Effector memory CD8-positive, alpha-beta T cell (primary cell): Measurements from ENCODE around the gene LRG1.

Experiments used
- ATAC-seq: fragments of 150-1000 bp; cut with Tn5 transposase; replicated peaks from 2 replicates; pipeline ENCODE4 v1.10.0; 2021; ENCODE audit warnings: mild to moderate bottlenecking, moderate library complexity
- DNase-seq, 3 experiments: peaks; one replicate each; pipeline ENCODE4 v3.0.0; 2021
- H3K27ac Mint-ChIP-seq, 2 donors: one replicate each; pipeline ENCODE4 v1.8.0; 2022; ENCODE audit warnings: mild to moderate bottlenecking in 2 of 2, mixed read lengths in 2 of 2, moderate library complexity in 2 of 2
- H3K27me3 Mint-ChIP-seq, 2 donors: one replicate each; pipeline ENCODE4 v1.8.0; 2022; ENCODE audit warnings: mixed read lengths in 2 of 2
- H3K36me3 Mint-ChIP-seq: one replicate; pipeline ENCODE4 v1.8.0; 2022; ENCODE audit warnings: mild to moderate bottlenecking, moderate library complexity, mixed read lengths; ENCODE audit not compliant: insufficient read depth
- H3K4me1 Mint-ChIP-seq, 2 donors: one replicate each; pipeline ENCODE4 v1.8.0; 2022; ENCODE audit warnings: low read depth in 2 of 2, mixed read lengths in 2 of 2
- H3K4me3 Mint-ChIP-seq, 2 donors: one replicate each; pipeline ENCODE4 v1.8.0; 2022; ENCODE audit warnings: mild to moderate bottlenecking in 2 of 2, mixed read lengths in 2 of 2, moderate library complexity in 2 of 2
- H3K9me3 Mint-ChIP-seq, 2 donors: one replicate each; pipeline ENCODE4 v1.8.0; 2022; ENCODE audit warnings: mixed read lengths in 2 of 2

LRG1 gene

GRCh38 chr19:4521888-4522242 is 18.0 kb downstream of the LRG1 start:
- peak overlapping the region in 1 of 2 donors; percentile 28 for H3K27ac Mint-ChIP-seq
- H3K4me1 Mint-ChIP-seq: no peaks in the 10 kb centered on the region
- DNase-seq (no peak), ATAC-seq (no peak)
- H3K9me3 Mint-ChIP-seq: no peaks in the 10 kb centered on the region
- no peaks in the 10 kb centered on the region for H3K36me3 Mint-ChIP-seq
- peaks cover 21 to 34% of the 10 kb centered on the region in 2 donors for H3K27me3 Mint-ChIP-seq
- no peak overlapping the region for H3K4me3 Mint-ChIP-seq

GRCh38 chr19:4521170-4521887 is 18.5 kb downstream of the LRG1 start:
- H3K27me3 Mint-ChIP-seq: peaks cover 21 to 34% of the 10 kb centered on the region in 2 donors
- H3K36me3 Mint-ChIP-seq: no peaks in the 10 kb centered on the region
- no peaks in the 10 kb centered on the region for H3K9me3 Mint-ChIP-seq
- ATAC-seq: no peak
- no peaks in the 10 kb centered on the region for H3K4me1 Mint-ChIP-seq
- no peak overlapping the region for H3K4me3 Mint-ChIP-seq
- DNase-seq: no peak
- peak overlapping the region in 1 of 2 donors; percentile 28 for H3K27ac Mint-ChIP-seq

GRCh38 chr19:4519521-4520277 is 20.1 kb downstream of the LRG1 start:
- DNase-seq: no peak
- ATAC-seq: no peak
- H3K4me3 Mint-ChIP-seq: no peak overlapping the region
- H3K27me3 Mint-ChIP-seq: peaks cover 21 to 34% of the 10 kb centered on the region in 2 donors
- no peaks in the 10 kb centered on the region for H3K9me3 Mint-ChIP-seq
- no peak overlapping the region for H3K27ac Mint-ChIP-seq
- H3K4me1 Mint-ChIP-seq: no peaks in the 10 kb centered on the region
- H3K36me3 Mint-ChIP-seq: no peaks in the 10 kb centered on the region

DNA sequence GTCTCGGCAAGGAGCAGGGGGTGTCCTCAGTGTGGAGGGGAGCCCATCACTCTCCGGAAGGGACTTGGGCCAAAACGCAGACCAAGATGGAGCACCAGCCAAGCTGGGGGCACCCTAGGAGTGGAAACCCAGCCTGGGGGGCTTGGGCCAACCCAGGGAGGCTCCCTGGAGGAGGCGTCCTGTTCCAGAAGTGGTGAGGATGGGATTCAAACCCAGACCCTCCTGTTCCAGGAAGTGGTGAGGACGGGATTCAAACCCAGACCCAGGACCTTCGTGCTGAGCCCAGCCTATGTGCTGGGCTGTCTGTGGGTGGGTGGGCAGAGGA is 20.7 kb downstream of the LRG1 start:
- no peak overlapping the region for H3K27ac Mint-ChIP-seq
- H3K9me3 Mint-ChIP-seq: no peaks in the 10 kb centered on the region
- no peaks in the 10 kb centered on the region for H3K4me1 Mint-ChIP-seq
- peaks cover 21 to 34% of the 10 kb centered on the region in 2 donors for H3K27me3 Mint-ChIP-seq
- no peak overlapping the region for H3K4me3 Mint-ChIP-seq
- no peak for ATAC-seq
- no peak for DNase-seq
- H3K36me3 Mint-ChIP-seq: no peaks in the 10 kb centered on the region

- H3K36me3 Mint-ChIP-seq: no peaks in the 10 kb centered on the region
- DNase-seq (no peak), ATAC-seq (no peak)
- peaks cover 21 to 34% of the 10 kb centered on the region in 2 donors for H3K27me3 Mint-ChIP-seq
- H3K4me1 Mint-ChIP-seq: no peaks in the 10 kb centered on the region
- H3K27ac Mint-ChIP-seq: no peak within 1 kb of the TSS
- H3K9me3 Mint-ChIP-seq: no peaks in the 10 kb centered on the region
- no peak within 1 kb of the TSS for H3K4me3 Mint-ChIP-seq
Observed at GRCh38 chr19:4518345-4519171, 21.3 kb downstream of the LRG1 start, which contains the start of gene PLIN4. Gene PLIN4 (minus strand): TSS chr19:4518486. CDS start chr19:4518272, 214 bp downstream.

- H3K4me1 Mint-ChIP-seq: no peaks in the 10 kb centered on the region
- H3K27me3 Mint-ChIP-seq: peaks cover 21 to 34% of the 10 kb centered on the region in 2 donors
- no peak overlapping the region for H3K27ac Mint-ChIP-seq
- H3K4me3 Mint-ChIP-seq: no peak overlapping the region
- ATAC-seq (no peak), DNase-seq (no peak)
- H3K36me3 Mint-ChIP-seq: no peaks in the 10 kb centered on the region
- no peaks in the 10 kb centered on the region for H3K9me3 Mint-ChIP-seq
Observed at GRCh38 chr19:4517451-4518057, 22.3 kb downstream of the LRG1 start.

DNA sequence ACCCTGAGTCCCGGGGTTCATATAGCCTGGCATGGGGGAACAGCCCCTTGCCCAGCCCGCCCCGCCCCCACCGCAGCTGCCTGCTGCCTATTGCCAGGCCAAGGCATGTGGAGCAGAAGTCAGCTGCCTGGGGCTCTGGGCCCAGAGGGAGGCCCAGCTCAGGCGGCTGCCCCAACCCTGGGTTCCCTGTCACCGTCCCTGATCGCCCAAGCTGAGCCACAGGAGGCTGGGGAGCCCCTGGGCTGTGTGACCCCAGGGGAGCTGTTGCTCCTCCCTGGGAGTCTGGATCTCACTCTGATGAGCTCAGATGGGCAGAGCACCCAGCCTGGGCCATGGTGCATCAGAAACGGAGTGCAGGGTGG is 22.9 kb downstream of the LRG1 start:
- H3K27me3 Mint-ChIP-seq: peaks cover 21 to 34% of the 10 kb centered on the region in 2 donors
- no peak for DNase-seq
- ATAC-seq: no peak
- no peak overlapping the region for H3K27ac Mint-ChIP-seq
- no peak overlapping the region for H3K4me3 Mint-ChIP-seq
- H3K9me3 Mint-ChIP-seq: no peaks in the 10 kb centered on the region
- no peaks in the 10 kb centered on the region for H3K36me3 Mint-ChIP-seq
- no peaks in the 10 kb centered on the region for H3K4me1 Mint-ChIP-seq

GRCh38 chr19:4516199-4516938 is 23.5 kb downstream of the LRG1 start:
- Mint-ChIP-seq H3K36me3 (no peaks in the 10 kb centered on the region), H3K4me3 (no peak overlapping the region), H3K27ac (no peak overlapping the region), H3K4me1 (no peaks in the 10 kb centered on the region), H3K9me3 (no peaks in the 10 kb centered on the region), H3K27me3 (peaks cover 18 to 29% of the 10 kb centered on the region in 2 donors)
- ATAC-seq: no peak
- DNase-seq: no peak

DNA sequence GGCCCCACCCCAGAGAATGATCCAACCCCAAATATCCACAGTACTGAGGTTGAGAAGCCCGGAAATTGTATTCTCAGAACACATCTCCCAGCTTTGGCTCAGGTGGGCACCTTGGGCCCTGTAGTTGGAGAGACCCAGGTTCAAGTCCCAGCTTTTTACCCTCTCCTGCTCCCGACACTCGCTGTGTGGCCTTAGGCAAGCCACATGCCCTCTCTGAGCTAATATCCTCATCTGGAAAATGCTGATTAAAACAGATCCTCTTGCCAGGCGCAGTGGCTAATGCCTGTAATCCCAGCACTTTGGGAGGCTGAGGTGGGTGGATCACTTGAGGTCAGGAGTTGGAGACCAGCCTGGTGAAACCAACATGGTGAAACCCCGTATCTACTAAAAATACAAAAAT is 24.1 kb downstream of the LRG1 start:
- H3K4me1 Mint-ChIP-seq: no peaks in the 10 kb centered on the region
- DNase-seq (no peak), ATAC-seq (no peak)
- no peak overlapping the region for H3K27ac Mint-ChIP-seq
- peaks cover 12 to 23% of the 10 kb centered on the region in 2 donors for H3K27me3 Mint-ChIP-seq
- H3K36me3 Mint-ChIP-seq: no peaks in the 10 kb centered on the region
- H3K4me3 Mint-ChIP-seq: no peak overlapping the region
- no peaks in the 10 kb centered on the region for H3K9me3 Mint-ChIP-seq

DNA sequence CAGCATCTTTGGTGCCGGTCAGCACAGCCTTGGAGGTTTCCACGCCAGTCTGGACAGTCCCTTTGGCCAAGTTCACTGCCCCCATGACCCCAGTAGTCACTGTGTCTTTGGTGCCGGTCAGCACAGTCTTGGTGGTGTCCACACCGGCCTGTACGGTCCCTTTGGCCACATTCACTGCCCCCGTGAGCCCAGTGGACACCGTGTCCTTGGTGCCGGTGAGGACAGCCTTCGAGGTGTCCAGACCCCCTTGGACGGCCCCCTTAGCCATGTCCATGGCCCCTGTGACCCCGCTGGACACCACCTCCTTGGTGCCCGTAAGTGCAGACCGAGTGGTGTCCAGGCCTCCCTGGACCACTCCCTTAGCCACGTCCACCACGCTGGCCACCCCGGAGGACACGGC is 26.6 kb downstream of the LRG1 start:
- Mint-ChIP-seq H3K9me3 (no peaks in the 10 kb centered on the region), H3K36me3 (no peaks in the 10 kb centered on the region), H3K27ac (no peak overlapping the region), H3K4me3 (no peak overlapping the region), H3K27me3 (peaks cover 0 to 5% of the 10 kb centered on the region in 2 donors), H3K4me1 (no peaks in the 10 kb centered on the region)
- no peak for ATAC-seq
- no peak for DNase-seq

DNA sequence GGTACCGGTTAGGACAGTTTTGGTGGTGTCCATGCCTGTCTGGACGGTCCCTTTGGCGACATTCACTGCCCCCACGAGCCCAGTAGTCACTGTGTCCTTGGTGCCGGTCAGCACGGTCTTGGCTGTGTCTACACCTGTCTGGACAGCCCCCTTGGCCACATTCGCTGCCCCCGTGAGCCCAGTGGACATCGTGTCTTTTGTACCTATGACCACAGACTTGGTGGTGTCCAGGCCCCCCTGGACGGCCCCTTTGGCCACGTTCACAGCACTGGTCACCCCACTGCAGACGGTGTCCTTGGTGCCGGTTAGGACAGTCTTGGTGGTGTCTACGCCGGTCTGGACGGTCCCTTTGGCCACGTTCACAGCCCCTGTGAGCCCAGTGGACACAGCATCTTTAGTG is 27.8 kb downstream of the LRG1 start:
- Mint-ChIP-seq H3K4me3 (no peak overlapping the region), H3K27ac (no peak overlapping the region), H3K9me3 (no peaks in the 10 kb centered on the region), H3K36me3 (no peaks in the 10 kb centered on the region), H3K4me1 (no peaks in the 10 kb centered on the region), H3K27me3 (no peaks in the 10 kb centered on the region)
- DNase-seq (no peak), ATAC-seq (no peak)

- H3K36me3 Mint-ChIP-seq: peaks cover 1% of the 10 kb centered on the region
- H3K4me1 Mint-ChIP-seq: no peaks in the 10 kb centered on the region
- ATAC-seq: no peak
- no peak overlapping the region for H3K4me3 Mint-ChIP-seq
- no peaks in the 10 kb centered on the region for H3K27me3 Mint-ChIP-seq
- H3K27ac Mint-ChIP-seq: no peak overlapping the region
- no peaks in the 10 kb centered on the region for H3K9me3 Mint-ChIP-seq
- no peak for DNase-seq
Observed at GRCh38 chr19:4511300-4512054, 28.4 kb downstream of the LRG1 start.
